ENCODE measurements around the gene CLEC1B.
"Not testable (repeated sequence)": the region's sequence is repeated elsewhere in the genome, so short reads cannot be mapped to it uniquely, and the experiment has no call there.

Gene CLEC1B

DNA sequence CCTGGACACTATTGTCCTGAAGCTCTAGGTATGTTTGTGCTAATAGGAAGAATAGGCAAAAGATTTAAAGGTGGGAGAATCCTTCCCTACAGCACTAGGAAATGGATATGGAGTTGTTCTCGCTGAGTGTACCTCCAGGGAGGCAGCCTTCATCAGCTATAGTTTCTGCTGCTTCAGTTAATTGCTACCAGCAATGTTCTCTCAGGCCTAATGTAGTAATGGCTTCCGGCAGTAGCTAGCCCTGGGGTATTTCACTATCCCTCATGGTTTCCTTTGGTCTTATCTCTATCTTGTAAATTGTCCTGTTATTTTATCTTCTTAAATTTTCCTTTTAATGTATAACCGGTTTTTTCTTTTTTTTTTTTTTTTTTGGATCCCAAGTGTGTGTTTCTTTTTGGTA, 37.0 kb downstream of the CLEC1B start:
- in situ Hi-C loops (cut with MboI; ENCODE audit: low sequenced_read_pairs, unreplicated experiment): no loop called here
- no peak for DNase-seq (ENCODE audit: low spot score)
- TF ChIP-seq, protein P1, sequence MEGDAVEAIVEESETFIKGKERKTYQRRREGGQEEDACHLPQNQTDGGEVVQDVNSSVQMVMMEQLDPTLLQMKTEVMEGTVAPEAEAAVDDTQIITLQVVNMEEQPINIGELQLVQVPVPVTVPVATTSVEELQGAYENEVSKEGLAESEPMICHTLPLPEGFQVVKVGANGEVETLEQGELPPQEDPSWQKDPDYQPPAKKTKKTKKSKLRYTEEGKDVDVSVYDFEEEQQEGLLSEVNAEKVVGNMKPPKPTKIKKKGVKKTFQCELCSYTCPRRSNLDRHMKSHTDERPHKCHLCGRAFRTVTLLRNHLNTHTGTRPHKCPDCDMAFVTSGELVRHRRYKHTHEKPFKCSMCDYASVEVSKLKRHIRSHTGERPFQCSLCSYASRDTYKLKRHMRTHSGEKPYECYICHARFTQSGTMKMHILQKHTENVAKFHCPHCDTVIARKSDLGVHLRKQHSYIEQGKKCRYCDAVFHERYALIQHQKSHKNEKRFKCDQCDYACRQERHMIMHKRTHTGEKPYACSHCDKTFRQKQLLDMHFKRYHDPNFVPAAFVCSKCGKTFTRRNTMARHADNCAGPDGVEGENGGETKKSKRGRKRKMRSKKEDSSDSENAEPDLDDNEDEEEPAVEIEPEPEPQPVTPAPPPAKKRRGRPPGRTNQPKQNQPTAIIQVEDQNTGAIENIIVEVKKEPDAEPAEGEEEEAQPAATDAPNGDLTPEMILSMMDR (IDR thresholded peaks at IDR 0.05; ENCODE audit: borderline replicate concordance, control extremely low read depth, extremely low read depth, insufficient read depth, missing control alignments): no peak

DNA sequence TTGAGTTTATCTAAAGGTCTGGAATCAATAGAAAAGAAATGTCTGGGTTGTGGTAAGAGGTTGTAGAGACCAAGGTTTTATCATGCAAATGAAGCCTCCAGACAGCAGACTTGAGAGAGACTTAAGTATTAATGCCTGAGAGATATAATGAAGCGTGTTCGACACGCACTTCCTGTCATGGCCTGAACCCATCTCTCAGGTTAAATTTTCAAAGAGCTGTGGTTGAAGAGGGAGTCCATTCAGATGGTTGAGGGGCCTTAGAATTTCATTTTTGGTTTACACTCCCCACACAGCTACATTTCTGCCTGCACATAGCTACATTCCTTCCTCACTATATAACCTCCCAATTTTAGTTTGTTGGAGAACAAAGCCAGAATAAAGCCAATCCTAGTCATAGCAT, 37.8 kb downstream of the CLEC1B start:
- in situ Hi-C loops (cut with MboI; ENCODE audit: low sequenced_read_pairs, unreplicated experiment): no loop called here
- TF ChIP-seq, protein P1 (IDR thresholded peaks at IDR 0.05; ENCODE audit: borderline replicate concordance, control extremely low read depth, extremely low read depth, insufficient read depth, missing control alignments): no peak
- no peak for DNase-seq (ENCODE audit: low spot score)

DNA sequence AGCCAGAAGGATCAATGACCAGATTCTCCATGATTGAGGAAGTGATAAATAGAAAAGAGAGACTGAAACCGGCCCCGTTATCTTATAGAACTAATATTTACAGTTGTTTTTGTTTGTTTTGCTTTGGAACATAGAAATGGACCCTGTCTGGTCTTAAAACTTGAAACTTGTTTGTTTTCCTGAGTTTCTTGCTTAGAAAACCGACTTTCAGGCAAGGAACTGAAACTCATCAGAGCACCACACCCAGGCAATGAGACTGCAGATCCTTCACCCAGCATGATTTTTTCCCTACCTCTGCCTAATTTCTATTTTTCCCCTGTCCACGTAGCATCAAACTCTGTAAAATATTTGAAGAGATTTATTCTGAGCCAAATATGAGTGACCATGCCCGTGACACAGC, 38.3 kb downstream of the CLEC1B start:
- TF ChIP-seq, protein P1 (IDR thresholded peaks at IDR 0.05; ENCODE audit: borderline replicate concordance, control extremely low read depth, extremely low read depth, insufficient read depth, missing control alignments): no peak
- DNase-seq (ENCODE audit: low spot score): no peak
- in situ Hi-C loops (cut with MboI; ENCODE audit: low sequenced_read_pairs, unreplicated experiment): no loop called here

DNA sequence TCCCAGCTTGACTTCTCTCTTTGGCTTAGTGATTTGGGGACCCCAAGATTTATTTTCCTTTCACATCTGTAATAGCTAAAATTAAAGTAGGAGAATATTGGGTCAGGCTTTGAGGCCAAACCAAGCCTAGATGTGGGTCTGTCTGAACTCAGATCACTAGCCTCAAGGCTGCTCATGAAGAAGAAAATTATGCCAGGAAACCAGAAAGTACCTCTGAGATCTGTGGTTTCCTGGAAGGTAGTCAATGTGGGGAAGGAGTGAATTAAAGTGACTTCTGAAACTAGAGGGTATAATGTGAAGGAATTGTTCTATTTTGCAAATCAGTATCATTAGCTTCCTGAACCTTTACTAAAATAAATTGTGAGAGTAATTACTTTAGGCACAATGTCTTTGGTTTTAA, 41.1 kb downstream of the CLEC1B start:
- TF ChIP-seq, protein P1 (IDR thresholded peaks at IDR 0.05; ENCODE audit: borderline replicate concordance, control extremely low read depth, extremely low read depth, insufficient read depth, missing control alignments): no peak
- no peak for DNase-seq (ENCODE audit: low spot score)
- in situ Hi-C loops (cut with MboI; ENCODE audit: low sequenced_read_pairs, unreplicated experiment): no loop called here

DNA sequence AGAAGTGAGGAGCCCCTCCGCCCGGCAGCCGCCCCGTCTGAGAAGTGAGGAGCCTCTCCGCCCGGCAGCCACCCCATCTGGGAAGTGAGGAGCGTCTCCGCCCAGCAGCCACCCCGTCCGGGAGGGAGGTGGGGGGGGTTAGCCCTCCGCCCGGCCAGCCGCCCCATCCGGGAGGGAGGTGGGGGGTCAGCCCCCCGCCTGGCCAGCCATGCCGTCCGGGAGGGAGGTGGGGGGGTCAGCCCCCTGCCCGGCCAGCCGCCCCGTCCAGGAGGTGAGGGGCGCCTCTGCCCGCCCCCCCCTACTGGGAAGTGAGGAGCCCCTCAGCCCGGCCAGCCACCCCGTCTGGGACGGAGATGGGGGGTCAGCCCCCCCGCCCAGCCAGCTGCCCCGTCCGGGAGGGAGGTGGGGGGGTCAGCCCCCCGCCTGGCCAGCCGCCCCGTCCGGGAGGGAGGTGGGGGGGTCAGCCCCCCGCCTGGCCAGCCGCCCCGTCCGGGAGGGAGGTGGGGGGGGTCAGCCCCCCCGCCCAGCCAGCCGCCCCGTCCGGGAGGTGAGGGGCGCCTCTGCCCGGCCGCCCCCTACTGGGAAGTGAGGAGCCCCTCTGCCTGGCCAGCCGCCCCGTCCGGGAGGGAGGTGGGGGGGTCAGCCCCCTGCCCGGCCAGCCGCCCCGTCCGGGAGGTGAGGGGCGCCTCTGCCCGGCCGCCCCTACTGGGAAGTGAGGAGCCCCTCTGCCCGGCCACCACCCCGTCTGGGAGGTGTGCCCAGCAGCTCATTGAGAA, 45.8 kb downstream of the CLEC1B start:
- DNase-seq (ENCODE audit: low spot score); in situ Hi-C loops (cut with MboI; ENCODE audit: low sequenced_read_pairs, unreplicated experiment): not testable (repeated sequence)

DNA sequence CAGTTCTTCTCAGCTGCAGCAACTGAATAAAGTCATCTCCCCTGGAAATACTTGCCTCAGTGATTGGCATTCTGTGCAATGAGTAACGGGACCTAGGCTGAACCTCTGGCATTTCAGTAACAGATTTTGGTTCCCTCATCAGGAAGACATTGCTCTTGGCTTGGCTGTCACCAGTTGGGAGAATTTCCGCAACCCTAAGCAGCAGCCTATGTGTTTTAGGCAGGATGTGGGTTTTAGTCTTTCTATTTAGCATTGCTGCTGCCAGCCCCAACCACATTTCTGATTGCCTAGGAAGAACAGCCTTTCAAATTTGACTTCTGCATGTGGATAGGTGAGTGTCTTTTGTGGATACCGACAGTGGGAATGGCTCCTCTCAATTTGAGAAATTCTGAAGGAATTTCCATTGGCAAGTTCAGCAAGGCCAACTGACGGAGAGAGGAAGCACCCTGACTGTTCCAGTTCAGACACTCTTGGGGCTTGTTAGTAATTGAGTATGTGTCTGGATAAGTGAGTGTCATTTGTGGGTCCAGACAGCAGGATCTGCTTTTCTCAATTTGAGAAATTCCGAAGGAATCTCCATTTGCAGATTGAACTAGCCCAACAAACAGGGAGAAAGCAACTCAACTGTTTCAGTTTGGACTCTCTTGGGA, 47.8 kb downstream of the CLEC1B start:
- TF ChIP-seq, protein P1 (IDR thresholded peaks at IDR 0.05; ENCODE audit: borderline replicate concordance, control extremely low read depth, extremely low read depth, insufficient read depth, missing control alignments): no peak
- in situ Hi-C loops (cut with MboI; ENCODE audit: low sequenced_read_pairs, unreplicated experiment): no loop called here
- no peak for DNase-seq (ENCODE audit: low spot score)

DNA sequence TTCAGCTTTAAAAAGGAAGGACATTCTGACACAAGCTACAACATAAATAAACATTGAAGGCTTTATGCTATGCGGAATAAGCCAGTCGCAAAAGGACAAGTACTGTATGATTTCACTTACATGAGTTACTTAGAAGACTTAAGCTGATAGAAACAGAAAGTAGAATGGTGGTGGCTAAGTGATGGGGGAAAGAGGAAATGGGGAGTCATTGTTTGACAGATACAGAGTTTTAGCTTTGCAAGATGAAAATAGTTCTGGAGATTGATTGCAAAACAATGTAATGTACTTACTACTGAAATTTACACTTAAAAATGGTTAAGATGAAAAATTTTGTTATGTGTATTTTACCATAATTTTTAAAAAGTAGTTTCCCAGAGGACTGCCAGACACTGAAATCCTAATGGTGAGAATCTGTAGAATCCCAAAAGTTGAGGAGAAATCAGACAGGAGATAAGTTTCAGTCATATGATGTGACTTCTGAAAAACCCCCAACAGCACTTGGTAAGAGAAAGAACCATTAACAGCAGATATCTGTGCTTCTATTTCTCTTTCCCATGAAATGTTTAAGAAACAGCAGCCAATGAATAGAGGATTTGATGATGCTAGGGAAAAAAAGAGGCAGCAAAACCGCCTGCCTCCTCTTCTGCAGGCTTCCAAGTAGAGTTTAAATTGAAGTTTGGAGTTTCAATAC, 50.2 kb downstream of the CLEC1B start:
- DNase-seq (ENCODE audit: low spot score): peak; percentile 62
- in situ Hi-C loops (cut with MboI; ENCODE audit: low sequenced_read_pairs, unreplicated experiment): no loop called here
- TF ChIP-seq, protein P1 (IDR thresholded peaks at IDR 0.05; ENCODE audit: borderline replicate concordance, control extremely low read depth, extremely low read depth, insufficient read depth, missing control alignments): no peak

All from GM13976 (cell line).